ENCODE data around the gene S100A2.

DNA sequence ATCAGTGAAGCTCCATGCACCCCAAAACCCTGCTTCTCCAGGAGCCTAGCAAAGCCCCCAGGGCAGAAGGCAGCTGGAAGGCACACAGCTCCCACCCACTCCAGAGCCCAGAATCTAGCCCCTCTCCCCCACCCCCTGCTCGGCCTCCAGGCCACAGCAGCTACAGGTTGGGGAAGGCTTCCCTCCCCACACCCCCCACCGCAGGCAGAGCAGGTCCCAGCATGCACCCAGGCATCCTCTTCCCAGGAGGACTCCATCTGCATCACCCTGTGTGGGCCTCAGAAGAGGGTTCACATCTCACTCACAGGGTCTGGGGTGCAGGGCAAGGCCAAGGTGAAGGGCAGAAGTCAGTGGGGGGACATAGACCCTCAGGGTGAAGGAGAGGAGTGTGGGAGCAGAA lies 49.8 kb upstream of the S100A2 start:
- TF ChIP-seq EZH2 (IDR thresholded peaks at IDR 0.05; ENCODE audit: insufficient read depth, poor library complexity, severe bottlenecking) (no peak), EZH2phosphoT487 (IDR thresholded peaks at IDR 0.05; ENCODE audit: insufficient read depth, low read depth) (no peak)
